A549 (cell line): ENCODE data around the gene TRIM3. TPM values are rescaled to one million over a fixed set of nuclear protein-coding genes. Genes with fewer than 3 reads are reported as not detected.

Experiments used
- ATAC-seq, 2 experiments: fragments of 200-7000 bp in 1 of 2; fragments of >200 bp in 1 of 2; cut with Nextera tagmentation in 1 of 2; cut with Tn5 transposase in 1 of 2; 3 replicates each; pipeline versions ENCODE4 v1.8.0 to v1.9.1; 2018 to 2020; ENCODE audit warnings: mild to moderate bottlenecking in 1 of 2, moderate library complexity in 1 of 2
- CTCF ChIA-PET: fragments of 300-600 bp; sonication (Branson Sonifier 250); formaldehyde crosslinking; extraction: SDS; loops from one replicate; lab custom pipeline; 2021; ENCODE audit warnings: antibody characterized with exemption, inconsistent platforms; lab: Yijun Ruan, JAX
- POLR2A ChIA-PET: fragments of 350-600 bp; formaldehyde crosslinking; extraction: SDS; loops from one replicate; lab custom pipeline; 2021; ENCODE audit warnings: antibody characterized with exemption, inconsistent platforms; lab: Yijun Ruan, JAX
- DNase-seq, 2 experiments: peaks; one replicate each; pipeline versions ENCODE4 v3.0.0 to v3.0.0-alpha.2; 2011 to 2016; ENCODE audit warnings: low read depth in 1 of 2, low spot score in 1 of 2
- FAIRE-seq: peaks from 2 replicates; lab custom pipeline; 2011; peaks lifted over from hg19 to GRCh38; lab: Jason Lieb, UNC
- H3K27ac ChIP-seq, 2 experiments: fragments of >200 bp; sonication (Bioruptor Twin); formaldehyde crosslinking; 3 replicates each; pipeline ENCODE4 v1.5.1; 2016 to 2017
- H3K4me1 ChIP-seq: fragments of >200 bp; sonication (Bioruptor Twin); formaldehyde crosslinking; 3 replicates; pipeline ENCODE4 v1.6.1; 2016
- H3K4me2 ChIP-seq: fragments of >200 bp; sonication (Bioruptor Twin); formaldehyde crosslinking; 3 replicates; pipeline ENCODE4 v1.6.1; 2016
- H3K4me3 ChIP-seq: fragments of >200 bp; sonication (Bioruptor Twin); formaldehyde crosslinking; 3 replicates; pipeline ENCODE4 v1.5.1; 2016
- H3K9me3 ChIP-seq: fragments of >200 bp; sonication (Bioruptor Twin); formaldehyde crosslinking; 3 replicates; pipeline ENCODE4 v1.6.1; 2016
- CBX2 ChIP-seq: fragments of 200-600 bp; sonication (generic); IDR thresholded peaks from 2 replicates; pipeline ENCODE4 v1.6.1; 2016; ENCODE audit warnings: low read depth, mild to moderate bottlenecking, borderline replicate concordance
- CEBPB ChIP-seq, 2 experiments: fragments of >200 bp in 1 of 2; sonication (Bioruptor Twin) in 1 of 2; formaldehyde crosslinking in 1 of 2; IDR thresholded peaks; 2 replicates each; pipeline ENCODE4 v1.6.1; 2012 to 2016
- EHMT2 ChIP-seq: fragments of 200-600 bp; sonication (generic); IDR thresholded peaks from 2 replicates; pipeline ENCODE4 v1.6.1; 2016; ENCODE audit warnings: antibody characterized with exemption, low read depth, mild to moderate bottlenecking, moderate library complexity
- EP300 ChIP-seq, 2 experiments: fragments of >200 bp; sonication (Bioruptor Twin); formaldehyde crosslinking; IDR thresholded peaks; 2 replicates in 1 of 2; 3 replicates in 1 of 2; pipeline ENCODE4 v1.6.1; 2016 to 2017
- ESRRA ChIP-seq: fragments of 150-350 bp; IDR thresholded peaks from 2 replicates; pipeline ENCODE4 v1.6.1; 2014; ENCODE audit warnings: mild to moderate bottlenecking, low read length, borderline replicate concordance
- FOSL2 ChIP-seq, 2 experiments: fragments of 450-650 bp in 1 of 2; fragments of >200 bp in 1 of 2; sonication (Bioruptor Twin) in 1 of 2; formaldehyde crosslinking; IDR thresholded peaks; 2 replicates each; pipeline versions ENCODE4 v1.5.0 to v1.6.1; 2016 to 2020; ENCODE audit warnings: mild to moderate bottlenecking in 1 of 2, moderate library complexity in 1 of 2
- GATA3 ChIP-seq: IDR thresholded peaks from 2 replicates; pipeline ENCODE4 v1.6.1; 2012; ENCODE audit warnings: borderline replicate concordance
- HDAC2 ChIP-seq: fragments of 200-600 bp; sonication (generic); IDR thresholded peaks from 2 replicates; pipeline ENCODE4 v1.6.1; 2016
- HEYL ChIP-seq: fragments of 250-450 bp; sonication (Bioruptor Pico); IDR thresholded peaks from 2 replicates; pipeline ENCODE4 v1.8.0; 2021; ENCODE audit warnings: mild to moderate bottlenecking, moderate library complexity
- HOXA7 ChIP-seq: fragments of 250-450 bp; sonication (Bioruptor Pico); IDR thresholded peaks from 2 replicates; pipeline ENCODE4 v1.5.0; 2020; ENCODE audit warnings: mild to moderate bottlenecking, moderate library complexity
- HOXB5 ChIP-seq: fragments of 250-450 bp; sonication (Bioruptor Pico); IDR thresholded peaks from 2 replicates; pipeline ENCODE4 v1.5.0; 2020; ENCODE audit warnings: mild to moderate bottlenecking, moderate library complexity
- JUN ChIP-seq, 2 experiments: fragments of >200 bp; sonication (Bioruptor Twin); formaldehyde crosslinking; IDR thresholded peaks; 2 replicates in 1 of 2; 3 replicates in 1 of 2; pipeline ENCODE4 v1.6.1; 2016 to 2017
- KDM1A ChIP-seq: fragments of 200-600 bp; sonication (generic); IDR thresholded peaks from 2 replicates; pipeline ENCODE4 v1.6.1; 2016; ENCODE audit warnings: low read depth, mild to moderate bottlenecking
- KDM5A ChIP-seq: fragments of 200-600 bp; sonication (generic); IDR thresholded peaks from 2 replicates; pipeline ENCODE4 v1.6.1; 2016; ENCODE audit warnings: antibody characterized with exemption, mild to moderate bottlenecking
- MAFK ChIP-seq: fragments of 450-650 bp; IDR thresholded peaks from 2 replicates; pipeline ENCODE4 v1.6.1; 2014; ENCODE audit not compliant: partially characterized antibody
- MYC ChIP-seq: IDR thresholded peaks from 2 replicates; pipeline ENCODE4 v1.6.1; 2012; ENCODE audit warnings: mild to moderate bottlenecking, inconsistent platforms, low read length, improper control_type of control experiment, borderline replicate concordance
- NPAS2 ChIP-seq: fragments of 250-450 bp; sonication (Bioruptor Pico); IDR thresholded peaks from 2 replicates; pipeline ENCODE4 v1.8.0; 2022; ENCODE audit warnings: mild to moderate bottlenecking, moderate library complexity, borderline replicate concordance
- NR3C1 ChIP-seq: fragments of >200 bp; sonication (Bioruptor Twin); formaldehyde crosslinking; IDR thresholded peaks from 3 replicates; pipeline ENCODE4 v1.6.1; 2017
- RAD21 ChIP-seq, 2 experiments: fragments of >200 bp in 1 of 2; sonication (Bioruptor Twin) in 1 of 2; formaldehyde crosslinking in 1 of 2; IDR thresholded peaks in 1 of 2; conservative IDR thresholded peaks in 1 of 2; 2 replicates in 1 of 2; 3 replicates in 1 of 2; pipeline ENCODE4 v1.6.1; 2012 to 2018; ENCODE audit warnings: inconsistent platforms in 1 of 2
- RNF2 ChIP-seq: fragments of 200-600 bp; sonication (generic); IDR thresholded peaks from 2 replicates; pipeline ENCODE4 v1.6.1; 2016; ENCODE audit warnings: low read depth, mild to moderate bottlenecking, antibody characterized with exemption, moderate library complexity, borderline replicate concordance
- SMC3 ChIP-seq: fragments of >200 bp; sonication (Bioruptor Twin); formaldehyde crosslinking; IDR thresholded peaks from 3 replicates; pipeline ENCODE4 v1.6.1; 2018; ENCODE audit warnings: inconsistent platforms
- SREBF2 ChIP-seq: fragments of 450-650 bp; IDR thresholded peaks from 2 replicates; pipeline ENCODE4 v1.6.1; 2014; ENCODE audit warnings: mild to moderate bottlenecking, moderate library complexity
- ZFP36 ChIP-seq: fragments of 450-650 bp; IDR thresholded peaks from 2 replicates; pipeline ENCODE4 v1.6.1; 2014; ENCODE audit warnings: borderline replicate concordance; ENCODE audit not compliant: partially characterized antibody
- WGBS: methylation state at CpG from one replicate; pipeline ENCODE4 v1.1.6; 2017; ENCODE audit errors: missing lambda C conversion rate; 5-methylcytosine and 5-hydroxymethylcytosine counted together
- polyA plus RNA-seq, 4 experiments: library from polyadenylated mRNA; depleted of rRNA in 3 of 4; stranded (reverse); fragments of >200 nt; fragmentation: RNase III in 1 of 4; extraction: RNeasy Plus Mini Kit Qiagen cat#74134 plus additional on column Dnase treatment in 1 of 4; gene quantifications; 2 replicates in 3 of 4; 3 replicates in 1 of 4; pipeline ENCODE4 v1.2.3, GENCODE V29; 2011 to 2017
- TF ChIP-seq, protein P1 (sequence below): fragments of 200-600 bp; sonication (generic); IDR thresholded peaks from 2 replicates; pipeline ENCODE4 v1.6.1; 2016; ENCODE audit warnings: antibody characterized with exemption, mild to moderate bottlenecking, moderate library complexity
- TF ChIP-seq, protein P2 (sequence below): IDR thresholded peaks from 2 replicates; pipeline ENCODE4 v1.6.1; 2012; ENCODE audit warnings: low read depth, borderline replicate concordance
- TF ChIP-seq, protein P3 (sequence below): fragments of 450-650 bp; IDR thresholded peaks from 2 replicates; pipeline ENCODE4 v1.6.1; 2014; ENCODE audit warnings: antibody characterized with exemption
- TF ChIP-seq, protein P4 (sequence below): fragments of >200 bp; sonication (Bioruptor Twin); formaldehyde crosslinking; IDR thresholded peaks from 3 replicates; pipeline ENCODE4 v1.5.1; 2016

TRIM3 gene
- polyA plus RNA-seq, 2 of the 4 experiments (the other 2 are of a cell fraction) = 10.0 to 17.5 TPM

DNA sequence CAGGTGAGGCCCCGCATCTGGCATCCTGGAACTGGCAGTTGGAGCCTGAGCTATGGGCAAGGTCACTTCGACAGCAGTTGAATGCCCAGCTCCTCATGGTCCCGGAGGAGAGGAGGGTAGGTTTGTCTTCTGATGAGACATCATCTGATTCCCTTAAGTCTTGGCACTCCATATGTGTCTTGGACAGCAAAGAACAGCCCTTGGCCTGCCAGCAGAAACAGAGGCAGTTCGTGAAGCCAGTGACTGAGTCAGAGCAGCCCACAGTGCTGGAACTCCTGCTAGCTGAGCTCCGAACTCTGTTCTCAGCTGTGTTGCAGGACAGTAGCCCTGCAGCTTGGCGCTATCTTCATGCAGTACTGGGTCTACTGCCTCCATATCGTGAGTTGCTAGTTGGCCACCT lies 24.4 kb upstream of the TRIM3 start (continued):
- TF ChIP-seq, protein P1, sequence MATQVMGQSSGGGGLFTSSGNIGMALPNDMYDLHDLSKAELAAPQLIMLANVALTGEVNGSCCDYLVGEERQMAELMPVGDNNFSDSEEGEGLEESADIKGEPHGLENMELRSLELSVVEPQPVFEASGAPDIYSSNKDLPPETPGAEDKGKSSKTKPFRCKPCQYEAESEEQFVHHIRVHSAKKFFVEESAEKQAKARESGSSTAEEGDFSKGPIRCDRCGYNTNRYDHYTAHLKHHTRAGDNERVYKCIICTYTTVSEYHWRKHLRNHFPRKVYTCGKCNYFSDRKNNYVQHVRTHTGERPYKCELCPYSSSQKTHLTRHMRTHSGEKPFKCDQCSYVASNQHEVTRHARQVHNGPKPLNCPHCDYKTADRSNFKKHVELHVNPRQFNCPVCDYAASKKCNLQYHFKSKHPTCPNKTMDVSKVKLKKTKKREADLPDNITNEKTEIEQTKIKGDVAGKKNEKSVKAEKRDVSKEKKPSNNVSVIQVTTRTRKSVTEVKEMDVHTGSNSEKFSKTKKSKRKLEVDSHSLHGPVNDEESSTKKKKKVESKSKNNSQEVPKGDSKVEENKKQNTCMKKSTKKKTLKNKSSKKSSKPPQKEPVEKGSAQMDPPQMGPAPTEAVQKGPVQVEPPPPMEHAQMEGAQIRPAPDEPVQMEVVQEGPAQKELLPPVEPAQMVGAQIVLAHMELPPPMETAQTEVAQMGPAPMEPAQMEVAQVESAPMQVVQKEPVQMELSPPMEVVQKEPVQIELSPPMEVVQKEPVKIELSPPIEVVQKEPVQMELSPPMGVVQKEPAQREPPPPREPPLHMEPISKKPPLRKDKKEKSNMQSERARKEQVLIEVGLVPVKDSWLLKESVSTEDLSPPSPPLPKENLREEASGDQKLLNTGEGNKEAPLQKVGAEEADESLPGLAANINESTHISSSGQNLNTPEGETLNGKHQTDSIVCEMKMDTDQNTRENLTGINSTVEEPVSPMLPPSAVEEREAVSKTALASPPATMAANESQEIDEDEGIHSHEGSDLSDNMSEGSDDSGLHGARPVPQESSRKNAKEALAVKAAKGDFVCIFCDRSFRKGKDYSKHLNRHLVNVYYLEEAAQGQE = no peak

DNA sequence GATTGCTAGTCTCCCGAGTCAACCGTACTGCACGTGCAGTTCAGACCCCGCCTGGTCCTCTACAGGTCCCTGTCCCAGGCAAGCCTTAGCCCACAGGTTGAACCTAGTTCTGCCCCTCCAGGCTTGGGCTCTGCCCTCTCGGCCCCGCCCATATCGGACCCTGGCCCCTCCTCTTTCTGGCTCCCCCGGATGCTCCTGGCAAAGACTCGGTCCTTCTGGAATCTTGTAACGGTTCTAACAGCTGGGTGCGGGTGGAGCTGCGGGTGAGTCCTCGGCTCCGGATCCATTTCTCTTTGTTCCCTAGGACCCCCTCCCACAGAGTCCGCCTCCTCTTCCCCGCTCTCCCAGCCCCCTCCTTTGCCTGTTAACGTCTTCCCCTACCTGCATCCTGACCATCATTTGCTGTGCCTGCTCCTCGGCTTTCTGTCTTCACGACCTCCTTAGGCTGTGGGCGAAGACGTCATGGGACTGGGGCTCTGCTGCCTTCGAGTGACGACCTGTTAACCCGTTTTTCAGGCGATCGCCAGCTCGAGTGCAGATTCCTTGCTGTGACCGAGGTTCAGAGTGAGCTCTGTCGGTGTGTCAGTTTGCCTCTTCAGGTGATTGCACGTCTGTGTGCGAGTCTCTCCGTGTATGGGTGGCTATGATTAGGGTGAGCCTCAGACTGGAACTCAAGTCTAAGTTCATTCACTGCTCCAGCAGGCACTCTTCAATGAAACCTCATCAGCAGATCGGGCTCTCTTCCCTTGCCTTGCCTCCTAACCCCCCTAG lies 23.5 kb upstream of the TRIM3 start, which contains the start of gene DNHD1:
TSS of gene DNHD1 (plus strand) at position 212 of the 771 bp plus-strand sequence. CDS start 936 bp downstream, outside the sequence.
- ChIA-PET CTCF (interaction anchor here (1.0 to 6.0 kb wide), 5 partner anchors 9 to 134 kb away, joined by 3 to 30 read pairs (median 3); no protein-coding TSS in a partner anchor), POLR2A (no interaction called here)
- Histone ChIP-seq H3K4me1 (no peaks in the 10 kb centered on the region), H3K9me3 (no peaks in the 10 kb centered on the region), H3K27ac (no peak within 1 kb of the TSS), H3K4me3 (no peak within 1 kb of the TSS), H3K4me2 (no peak within 1 kb of the TSS)
- TF ChIP-seq RAD21 (conservative IDR thresholded peaks at IDR 0.05 in 1 of 2, IDR thresholded peaks at IDR 0.05 in 1 of 2) = no peak
- TF ChIP-seq GATA3 = no peak
- no peak for TF ChIP-seq CBX2
- TF ChIP-seq, protein P2, sequence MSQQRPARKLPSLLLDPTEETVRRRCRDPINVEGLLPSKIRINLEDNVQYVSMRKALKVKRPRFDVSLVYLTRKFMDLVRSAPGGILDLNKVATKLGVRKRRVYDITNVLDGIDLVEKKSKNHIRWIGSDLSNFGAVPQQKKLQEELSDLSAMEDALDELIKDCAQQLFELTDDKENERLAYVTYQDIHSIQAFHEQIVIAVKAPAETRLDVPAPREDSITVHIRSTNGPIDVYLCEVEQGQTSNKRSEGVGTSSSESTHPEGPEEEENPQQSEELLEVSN = no peak
- TF ChIP-seq NR3C1 = no peak
- TF ChIP-seq ESRRA = no peak
- no peak for TF ChIP-seq FOSL2 (IDR thresholded peaks at IDR 0.05)
- no peak for TF ChIP-seq FOSL2 (CRISPR knock-in tag; IDR thresholded peaks at IDR 0.05)
- no peak for TF ChIP-seq MYC
- TF ChIP-seq EHMT2 = no peak
- no peak for TF ChIP-seq RNF2
- TF ChIP-seq KDM1A = no peak
- TF ChIP-seq SREBF2 = no peak
- TF ChIP-seq HOXA7 = no peak
- TF ChIP-seq SMC3 = no peak
- WGBS = 88% methylated on average over 33 of the region's 33 CpGs
- DNase-seq = no peak
- no peak for FAIRE-seq
- no peak; a peak in 1 of 6 replicates for ATAC-seq

DNA sequence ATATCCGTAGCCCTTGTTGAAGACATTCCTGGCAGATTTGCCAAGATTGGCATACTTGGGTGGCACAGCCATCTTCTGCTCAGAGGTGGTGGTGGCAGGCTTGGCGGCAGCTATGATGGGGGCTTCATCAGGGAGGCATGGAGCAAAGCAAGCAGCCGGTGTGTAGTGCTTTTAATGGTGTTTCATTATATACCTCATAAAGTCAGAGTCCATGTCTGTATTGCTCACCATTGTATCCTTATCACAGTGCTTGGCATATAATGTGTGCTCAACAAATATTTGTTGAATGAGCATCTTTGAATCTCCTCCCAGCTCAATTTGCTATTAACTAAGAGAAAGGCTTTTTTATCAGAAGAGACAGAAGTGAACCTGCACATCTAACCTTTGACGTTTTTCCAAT lies 15.6 kb upstream of the TRIM3 start:
- FAIRE-seq (no peak), DNase-seq (no peak), ATAC-seq (peak in 1 of 2 experiments; percentile 61; a peak in 3 of 6 replicates)
- WGBS = 41% methylated on average over 4 of the region's 4 CpGs
- POLR2A ChIA-PET = interaction anchor here (1.1 to 1.3 kb wide), 2 partner anchors 8 to 194 kb away, joined by 3 to 5 read pairs; partner anchors contain the start of genes ARFIP2, MRPL17 and TIMM10B
- H3K9me3 ChIP-seq = no peaks in the 10 kb centered on the region
- H3K27ac ChIP-seq = no peak overlapping the region
- CTCF ChIA-PET = interaction anchor here (1.4 to 3.0 kb wide), 5 partner anchors 9 to 39 kb away, joined by 3 to 13 read pairs (median 5); no protein-coding TSS in a partner anchor
- H3K4me1 ChIP-seq = peaks cover 9% of the 10 kb centered on the region; the same call in 2 of the 3 replicates
- no peak overlapping the region for H3K4me3 ChIP-seq
- no peak overlapping the region for H3K4me2 ChIP-seq
- TF ChIP-seq RNF2 = no peak
- TF ChIP-seq HDAC2 = no peak
- TF ChIP-seq CEBPB (IDR thresholded peaks at IDR 0.05) = no peak
- TF ChIP-seq NPAS2 (CRISPR knock-in tag) = no peak
- no peak for TF ChIP-seq ZFP36
- TF ChIP-seq HEYL (CRISPR knock-in tag) = no peak
- no peak for TF ChIP-seq JUN (IDR thresholded peaks at IDR 0.05)
- no peak for TF ChIP-seq FOSL2 (IDR thresholded peaks at IDR 0.05)
- TF ChIP-seq FOSL2 (CRISPR knock-in tag; IDR thresholded peaks at IDR 0.05) = no peak
- no peak for TF ChIP-seq MAFK
- TF ChIP-seq, protein P3, sequence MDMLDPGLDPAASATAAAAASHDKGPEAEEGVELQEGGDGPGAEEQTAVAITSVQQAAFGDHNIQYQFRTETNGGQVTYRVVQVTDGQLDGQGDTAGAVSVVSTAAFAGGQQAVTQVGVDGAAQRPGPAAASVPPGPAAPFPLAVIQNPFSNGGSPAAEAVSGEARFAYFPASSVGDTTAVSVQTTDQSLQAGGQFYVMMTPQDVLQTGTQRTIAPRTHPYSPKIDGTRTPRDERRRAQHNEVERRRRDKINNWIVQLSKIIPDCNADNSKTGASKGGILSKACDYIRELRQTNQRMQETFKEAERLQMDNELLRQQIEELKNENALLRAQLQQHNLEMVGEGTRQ = no peak
- TF ChIP-seq HOXB5 (CRISPR knock-in tag) = no peak
- TF ChIP-seq RAD21 (conservative IDR thresholded peaks at IDR 0.05 in 1 of 2, IDR thresholded peaks at IDR 0.05 in 1 of 2) = no peak
- TF ChIP-seq KDM5A = no peak
- TF ChIP-seq, protein P4, sequence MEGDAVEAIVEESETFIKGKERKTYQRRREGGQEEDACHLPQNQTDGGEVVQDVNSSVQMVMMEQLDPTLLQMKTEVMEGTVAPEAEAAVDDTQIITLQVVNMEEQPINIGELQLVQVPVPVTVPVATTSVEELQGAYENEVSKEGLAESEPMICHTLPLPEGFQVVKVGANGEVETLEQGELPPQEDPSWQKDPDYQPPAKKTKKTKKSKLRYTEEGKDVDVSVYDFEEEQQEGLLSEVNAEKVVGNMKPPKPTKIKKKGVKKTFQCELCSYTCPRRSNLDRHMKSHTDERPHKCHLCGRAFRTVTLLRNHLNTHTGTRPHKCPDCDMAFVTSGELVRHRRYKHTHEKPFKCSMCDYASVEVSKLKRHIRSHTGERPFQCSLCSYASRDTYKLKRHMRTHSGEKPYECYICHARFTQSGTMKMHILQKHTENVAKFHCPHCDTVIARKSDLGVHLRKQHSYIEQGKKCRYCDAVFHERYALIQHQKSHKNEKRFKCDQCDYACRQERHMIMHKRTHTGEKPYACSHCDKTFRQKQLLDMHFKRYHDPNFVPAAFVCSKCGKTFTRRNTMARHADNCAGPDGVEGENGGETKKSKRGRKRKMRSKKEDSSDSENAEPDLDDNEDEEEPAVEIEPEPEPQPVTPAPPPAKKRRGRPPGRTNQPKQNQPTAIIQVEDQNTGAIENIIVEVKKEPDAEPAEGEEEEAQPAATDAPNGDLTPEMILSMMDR = no peak
- no peak for TF ChIP-seq EP300 (IDR thresholded peaks at IDR 0.05)
- TF ChIP-seq KDM1A = no peak
